DMS153 (cell line): Measurements from ENCODE around the gene UBQLN1.
"Not testable (repeated sequence)": the region's sequence is repeated elsewhere in the genome, so short reads cannot be mapped to it uniquely, and the experiment has no call there.

Experiments used
- DNase-seq: peaks from one replicate; lab custom pipeline; 2025; lab: John Stamatoyannopoulos, UW

UBQLN1 gene

DNA sequence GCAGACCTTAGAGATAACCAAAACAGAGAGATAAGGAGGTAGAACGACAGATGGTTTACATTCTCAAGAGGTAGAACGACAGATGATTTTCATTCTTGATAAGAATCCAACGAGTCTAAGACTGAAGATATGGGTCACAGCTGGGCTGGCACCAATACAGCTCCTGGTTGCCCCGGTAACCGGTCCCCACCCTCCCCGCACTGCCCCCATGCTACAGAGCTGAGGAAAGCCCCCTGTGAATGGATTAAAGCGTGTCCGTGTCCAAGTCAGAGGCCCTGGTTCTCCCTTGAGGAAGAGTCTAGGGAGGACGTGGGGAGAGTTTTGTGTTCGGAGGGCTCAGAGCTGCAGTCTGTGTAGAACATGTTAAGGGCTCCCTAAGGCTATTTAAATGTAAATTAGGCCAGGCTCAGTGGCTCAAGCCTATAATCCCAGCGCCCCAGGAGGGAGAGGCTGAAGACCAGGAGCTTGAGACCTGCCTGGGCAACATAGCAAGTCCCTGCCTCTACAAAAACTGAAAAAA lies 76.8 kb downstream of the UBQLN1 start:
- DNase-seq: no peak

DNA sequence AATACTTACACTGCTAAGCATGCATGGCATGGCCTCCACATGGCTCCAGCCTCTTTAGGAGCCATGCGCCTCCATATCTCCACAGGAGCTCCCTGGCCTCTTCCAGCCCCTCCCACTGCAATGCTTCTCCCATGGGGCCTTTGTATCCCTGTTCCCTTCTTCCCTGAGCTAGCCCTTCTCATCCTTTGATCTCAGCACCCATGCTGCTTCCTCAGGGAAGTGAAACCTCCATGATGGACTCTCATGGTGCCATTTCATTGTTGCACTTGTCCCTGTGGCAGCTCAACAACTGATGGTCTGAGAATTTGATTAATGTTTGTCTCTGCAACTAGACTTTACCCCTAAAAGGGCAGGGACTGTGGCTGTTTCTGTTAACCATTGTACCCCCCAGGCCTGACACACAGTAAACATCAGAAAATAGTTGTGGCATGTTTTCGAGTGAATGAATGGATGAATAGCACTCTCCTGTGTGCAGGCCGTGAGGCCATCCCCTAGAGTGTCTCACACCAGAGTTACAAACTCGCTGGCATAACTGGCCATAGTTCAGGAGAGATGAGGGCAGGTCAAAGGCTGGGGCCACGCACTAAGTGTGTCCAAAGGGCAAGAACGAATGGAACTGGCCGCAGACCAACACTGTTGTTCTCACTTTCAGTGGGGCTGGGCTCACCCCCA lies 78.2 kb downstream of the UBQLN1 start:
- DNase-seq: no peak

DNA sequence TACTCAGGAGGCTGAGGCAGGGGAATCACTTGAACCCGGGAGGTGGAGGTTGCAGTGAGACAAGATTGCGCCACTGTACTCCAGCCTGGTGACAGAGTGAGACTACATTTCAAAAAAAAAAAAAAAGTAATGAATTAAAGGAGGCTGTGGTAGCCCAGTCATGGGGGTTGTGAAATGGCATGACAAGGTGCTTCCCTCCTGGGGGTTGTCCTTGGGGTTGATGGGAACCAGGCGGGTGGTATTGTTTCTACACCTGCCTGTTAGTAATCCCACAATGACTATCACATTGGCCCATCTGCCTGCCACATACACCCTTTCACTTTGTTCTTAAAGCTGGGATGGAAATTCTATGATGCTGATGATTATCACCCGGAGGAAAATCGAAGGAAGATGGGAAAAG lies 79.2 kb downstream of the UBQLN1 start:
- no peak for DNase-seq

DNA sequence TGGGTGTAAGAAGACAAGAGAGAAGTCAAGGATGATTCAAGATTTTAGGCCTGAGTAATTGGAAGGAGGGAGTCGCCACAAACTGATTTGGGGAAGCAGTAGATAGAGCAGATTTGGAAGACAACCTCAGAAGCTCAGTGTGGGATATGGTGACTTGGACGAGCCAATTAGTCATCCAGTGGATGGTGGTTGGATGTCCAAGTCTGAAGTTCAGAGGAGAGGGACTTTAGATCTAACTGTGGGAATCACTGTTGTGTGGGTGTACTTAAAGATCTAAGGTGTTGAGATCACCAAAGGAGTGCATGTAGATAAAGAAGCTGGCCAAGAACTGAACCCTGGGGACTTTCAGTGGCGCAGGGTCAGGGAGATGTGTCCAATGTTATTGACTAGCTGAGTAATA lies 82.6 kb downstream of the UBQLN1 start:
- DNase-seq: no peak

DNA sequence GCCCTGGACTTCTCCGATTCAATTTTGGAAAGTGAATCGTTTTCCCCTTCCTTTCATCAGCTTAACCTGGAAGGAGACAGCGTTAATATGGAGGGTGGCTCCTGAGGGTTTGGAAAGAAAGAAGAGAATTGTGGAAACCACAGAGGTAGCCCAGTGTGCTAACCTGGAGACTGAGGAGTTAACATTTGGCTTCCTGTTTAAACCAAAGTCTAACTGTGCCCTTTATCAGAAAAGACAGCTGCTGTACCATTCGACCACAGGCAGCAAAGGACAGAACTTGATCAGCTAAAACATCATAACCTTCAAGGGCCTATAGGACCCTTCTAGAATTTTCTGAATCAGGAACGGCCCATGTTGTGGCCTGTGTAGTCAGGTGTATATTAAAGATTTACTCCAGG lies 84.1 kb downstream of the UBQLN1 start:
- DNase-seq: peak; percentile 7

DNA sequence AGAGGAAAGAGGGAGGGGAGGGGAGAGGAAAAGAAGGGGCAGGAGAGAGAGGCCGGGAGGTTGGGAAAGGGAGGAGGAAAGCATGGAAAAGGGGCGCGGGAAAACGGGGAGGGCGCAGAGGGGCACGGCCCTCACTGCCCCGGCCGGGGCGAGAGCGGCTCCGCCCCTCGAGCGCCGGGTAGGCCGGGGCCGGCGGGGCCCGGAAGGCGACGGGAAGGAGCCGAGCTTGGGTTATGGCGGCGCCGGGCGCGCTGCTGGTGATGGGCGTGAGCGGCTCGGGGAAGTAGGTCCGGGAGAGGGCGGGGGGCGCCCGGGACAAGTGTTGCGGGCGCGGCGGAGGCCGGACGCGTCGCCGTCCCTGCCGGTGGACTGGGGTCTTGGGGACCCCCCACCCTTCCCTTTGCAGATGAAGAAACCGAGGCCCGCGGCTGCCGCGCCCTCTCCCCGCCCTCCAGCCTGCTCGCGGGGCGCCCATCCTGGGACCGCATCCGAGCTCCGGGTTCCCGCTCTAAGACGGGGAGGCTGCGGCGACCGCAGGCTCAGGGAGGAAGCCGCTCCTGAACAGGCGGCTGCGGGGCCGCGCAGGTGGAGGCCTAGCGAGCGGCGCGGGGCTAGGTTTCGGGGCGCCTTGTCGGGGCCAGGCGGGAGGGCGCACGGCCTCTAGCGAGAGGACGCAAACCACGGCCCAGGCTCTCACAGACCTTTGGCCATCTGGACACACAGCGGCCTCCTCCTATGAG lies 84.6 kb downstream of the UBQLN1 start, which contains the start of gene IDNK:
IDNK (plus strand) TSS at position 205 of the 740 bp plus-strand sequence; CDS start at position 234, 29 bp downstream.
- DNase-seq: peak; percentile 60

DNA sequence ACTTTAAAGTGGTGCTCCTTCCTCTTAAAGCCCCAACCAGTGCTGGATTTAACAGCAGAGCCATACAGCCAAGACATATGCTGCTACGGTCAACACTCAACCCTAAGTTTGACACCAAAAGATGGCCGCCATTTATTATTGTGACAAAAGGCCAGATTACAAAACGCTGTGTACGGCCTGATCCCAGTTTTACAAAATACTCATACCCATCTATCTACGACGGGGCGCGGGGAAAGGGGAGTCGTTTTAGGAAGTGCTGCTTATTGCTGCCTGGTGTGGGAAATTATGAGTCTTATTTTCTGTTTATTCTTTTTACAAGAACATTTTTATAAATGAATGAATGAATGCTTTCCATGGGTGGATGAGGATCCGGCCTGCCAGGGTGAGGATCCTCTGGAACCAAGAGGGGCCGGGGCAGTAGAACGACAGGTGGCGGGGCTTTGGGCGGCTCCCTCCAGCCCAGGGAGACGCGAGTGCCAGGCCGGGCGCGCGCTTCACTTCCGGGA lies 85.3 kb downstream of the UBQLN1 start:
- DNase-seq: peak; percentile 7

DNA sequence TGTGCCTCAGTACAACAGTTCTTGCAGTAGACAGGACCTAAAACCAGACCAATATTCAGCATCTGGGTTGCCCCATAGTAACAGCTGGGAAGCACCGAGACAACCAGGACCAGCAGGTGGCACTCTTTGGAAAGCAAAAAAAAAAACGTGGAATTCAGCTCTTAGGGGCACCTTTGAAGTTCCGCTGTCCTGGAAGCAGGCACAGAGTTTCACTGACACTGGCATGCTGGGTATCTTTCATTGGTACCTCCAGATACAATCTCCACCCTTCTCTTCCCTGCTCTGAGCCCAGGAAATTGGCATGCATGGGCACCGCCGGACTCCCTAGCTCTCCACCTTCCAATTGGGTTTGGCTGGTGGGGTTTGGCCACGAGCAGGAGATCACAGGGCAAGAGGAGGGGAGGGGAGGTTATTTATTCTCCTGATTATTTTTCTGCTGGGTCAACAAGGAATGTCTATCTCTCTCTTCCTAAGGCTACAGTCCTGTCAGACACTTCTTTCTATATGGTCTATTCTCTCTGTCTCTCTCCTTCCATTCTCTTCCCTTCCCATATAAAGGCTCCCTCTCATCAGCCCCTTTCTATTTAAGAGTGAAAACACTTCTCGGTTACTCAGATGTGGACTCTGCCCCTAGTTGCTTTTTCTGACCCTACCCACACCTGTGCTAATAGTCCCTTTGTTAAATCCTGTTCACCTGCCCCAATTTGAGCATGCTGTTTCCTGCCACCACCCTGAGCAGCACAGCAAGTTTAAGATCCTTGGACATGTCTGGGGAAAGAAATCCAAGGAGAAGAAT lies 86.7 kb downstream of the UBQLN1 start:
- peak; percentile 18 for DNase-seq

DNA sequence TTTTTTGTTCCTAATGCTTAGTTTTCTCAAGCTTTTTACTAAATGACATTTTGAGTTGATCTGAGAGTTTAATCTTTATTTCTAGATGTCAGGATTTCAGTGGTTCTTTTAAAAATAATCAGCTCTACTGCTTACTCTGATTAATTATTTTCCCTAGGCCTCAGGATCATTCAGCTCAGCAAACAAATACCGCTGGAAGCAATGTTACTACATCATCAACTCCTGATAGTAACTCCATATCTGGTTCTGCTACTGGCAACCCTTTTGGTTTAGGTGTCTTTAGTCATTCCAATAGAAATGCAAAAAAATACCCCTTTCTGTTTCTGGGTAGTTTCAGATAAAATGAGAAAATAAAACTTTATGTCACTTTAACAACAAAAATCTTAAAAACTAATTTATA lies 90.5 kb downstream of the UBQLN1 start:
- no peak for DNase-seq

DNA sequence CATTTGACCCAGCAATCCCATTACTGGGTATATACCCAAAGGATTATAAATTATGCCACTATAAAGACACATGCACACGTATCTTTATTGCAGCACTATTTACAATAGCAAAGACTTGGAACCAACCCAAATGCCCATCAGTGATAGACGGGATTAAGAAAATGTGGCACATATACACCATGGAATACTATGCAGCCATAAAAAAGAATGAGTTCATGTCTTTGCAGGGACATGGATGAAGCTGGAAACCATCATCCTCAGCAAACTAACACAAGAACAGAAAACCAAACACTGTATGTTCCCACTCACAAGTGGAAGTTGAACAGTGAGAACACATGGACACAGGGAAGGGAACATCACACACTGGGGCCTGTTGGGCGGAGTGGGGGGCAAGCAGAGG lies 94.5 kb downstream of the UBQLN1 start:
- not testable (repeated sequence) for DNase-seq
